Panc1 (cell line): Measurements from ENCODE around the gene CD58. TPM values are rescaled to one million over a fixed set of nuclear protein-coding genes. Genes with fewer than 3 reads are reported as not detected.

ENCODE experiments used
- ATAC-seq: fragments of 200-7000 bp; cut with Tn5 transposase; 2 replicates; pipeline ENCODE4 v1.9.1; 2020; ENCODE audit warnings: mild to moderate bottlenecking, moderate library complexity
- BruUV-seq: library from RNA; stranded (reverse); fragments of 400-500 nt; replicated peaks from 2 replicates; lab custom pipeline; 2021; lab: Mats Ljungman, UMichigan
- CTCF ChIA-PET: fragments of 300-600 bp; sonication (Branson Sonifier 250); formaldehyde crosslinking; loops from one replicate; lab custom pipeline; 2022; ENCODE audit warnings: antibody characterized with exemption; lab: Charles Lee
- POLR2A ChIA-PET: fragments of 300-600 bp; sonication (Branson Sonifier 250); formaldehyde crosslinking; loops from one replicate; lab custom pipeline; 2022; ENCODE audit warnings: antibody characterized with exemption; lab: Charles Lee
- DNase-seq: peaks from one replicate; pipeline ENCODE4 v3.0.0-alpha.2; 2010; ENCODE audit warnings: low read depth, low spot score
- H3K27ac ChIP-seq: 2 replicates; pipeline ENCODE4 v1.5.1; 2011; ENCODE audit warnings: mild to moderate bottlenecking, low read length, inconsistent platforms
- H3K27me3 ChIP-seq: fragments of 200-500 bp; sonication (Bioruptor generic); 2 replicates; pipeline ENCODE4 v1.6.0; 2014; ENCODE audit warnings: low read length, inconsistent platforms; ENCODE audit not compliant: control insufficient read depth, insufficient read depth
- H3K36me3 ChIP-seq: fragments of 200-500 bp; sonication (Bioruptor generic); 2 replicates; pipeline ENCODE4 v1.5.1; 2014; ENCODE audit warnings: inconsistent platforms, mild to moderate bottlenecking, low read length, moderate library complexity; ENCODE audit not compliant: control insufficient read depth, insufficient read depth
- H3K4me1 ChIP-seq: 2 replicates; pipeline ENCODE4 v1.5.1; 2011; ENCODE audit warnings: inconsistent platforms, mild to moderate bottlenecking, low read length, moderate library complexity; ENCODE audit not compliant: control insufficient read depth, insufficient read depth
- H3K4me3 ChIP-seq, 2 experiments: 2 replicates each; pipeline ENCODE4 v1.5.1; 2011 to 2012; ENCODE audit warnings: low read depth in 2 of 2, low read length in 2 of 2, mild to moderate bottlenecking in 2 of 2, inconsistent platforms in 1 of 2, moderate library complexity in 1 of 2
- H3K9me3 ChIP-seq: fragments of 200-500 bp; sonication (Bioruptor generic); 2 replicates; pipeline ENCODE4 v1.5.1; 2014; ENCODE audit warnings: low read depth, mild to moderate bottlenecking, inconsistent platforms, low read length, moderate library complexity; ENCODE audit not compliant: control insufficient read depth, insufficient read depth
- POLR2AphosphoS5 ChIP-seq: IDR thresholded peaks from 2 replicates; pipeline ENCODE4 v1.6.1; 2012; ENCODE audit warnings: mild to moderate bottlenecking, low read depth, low read length, moderate library complexity
- SIN3A ChIP-seq: IDR thresholded peaks from 2 replicates; pipeline ENCODE4 v1.6.1; 2012; ENCODE audit warnings: low read depth, mild to moderate bottlenecking, low read length, moderate library complexity, borderline replicate concordance; ENCODE audit not compliant: insufficient read depth
- TCF7L2 ChIP-seq: IDR thresholded peaks from 2 replicates; pipeline ENCODE4 v1.6.1; 2011; ENCODE audit warnings: mild to moderate bottlenecking, low read depth, low read length, inconsistent platforms
- in situ Hi-C: cut with HindIII; loops from 2 replicates; pipeline ENCODE4 v1.10.0; 2016; ENCODE audit warnings: low sequenced_read_pairs, low pct_unique_long_range_greater_than_20kb
- intact Hi-C: fragments of 100-400 bp; cut with micrococcal nuclease; formaldehyde crosslinking; loops from one replicate; pipeline ENCODE4 v1.10.0; 2022; ENCODE audit not compliant: unreplicated experiment
- total RNA-seq: library from RNA; stranded (reverse); gene quantifications from one replicate; pipeline ENCODE4 v1.2.1, GENCODE V29; 2021; ENCODE audit not compliant: unreplicated experiment
- TF ChIP-seq, protein P1 (sequence below), 2 experiments: IDR thresholded peaks; 2 replicates each; pipeline ENCODE4 v1.6.1; 2011 to 2012; ENCODE audit warnings: low read depth in 2 of 2, control low read depth in 1 of 2, low read length in 1 of 2, mild to moderate bottlenecking in 1 of 2, moderate library complexity in 1 of 2; ENCODE audit not compliant: insufficient read depth in 1 of 2
- TF ChIP-seq, protein P2 (sequence below): fragments of 450-650 bp; IDR thresholded peaks from 2 replicates; pipeline ENCODE4 v1.5.1; 2017; ENCODE audit warnings: mild to moderate bottlenecking

Gene CD58
- total RNA-seq, 1 experiment from 2014 or later: 12.6 TPM

DNA sequence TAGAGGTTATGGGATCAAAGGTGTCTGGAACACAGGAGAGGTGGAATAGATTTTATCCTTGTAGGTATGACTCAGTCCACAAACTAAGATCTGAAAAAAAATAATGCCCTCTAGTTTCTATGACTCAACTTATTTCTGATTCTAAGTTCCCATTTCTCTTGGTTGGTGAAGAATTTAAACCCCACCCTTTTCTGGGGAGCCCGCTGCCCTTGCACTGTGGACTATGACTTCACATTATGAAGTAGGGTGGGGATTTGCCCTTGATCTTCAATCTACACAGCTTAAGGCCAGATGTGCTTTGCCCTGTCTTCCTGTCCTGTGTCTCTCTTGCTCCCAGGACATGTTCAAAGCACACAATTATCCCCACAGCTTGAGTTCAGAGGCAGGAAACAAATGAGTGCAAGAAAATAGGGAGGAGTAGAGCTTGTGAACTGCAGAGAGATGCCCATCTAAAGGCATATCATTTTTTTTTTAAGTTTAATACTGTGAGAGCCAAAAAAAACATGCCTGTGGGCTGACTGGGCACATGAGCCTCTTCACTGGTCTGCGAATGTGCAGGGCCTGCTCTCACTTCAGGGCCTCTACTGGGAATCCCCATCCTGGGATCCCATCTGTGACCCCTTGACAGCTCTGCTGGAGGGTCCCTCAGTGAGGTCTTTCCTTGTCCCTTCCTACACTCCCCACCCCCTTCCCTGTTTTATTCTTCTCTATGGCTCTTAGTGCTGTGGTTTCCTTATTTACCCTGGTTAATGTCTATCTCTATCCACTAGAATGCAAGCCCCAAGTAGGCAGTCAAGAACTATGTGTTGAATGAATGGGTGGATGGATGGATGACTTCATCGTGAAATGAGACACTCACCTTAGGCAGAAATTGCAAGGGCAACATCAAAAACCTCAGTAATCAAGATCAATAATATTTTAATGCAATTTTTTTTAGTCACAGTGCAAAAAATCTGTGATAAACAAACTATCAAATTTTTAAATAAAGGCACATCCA is 61.5 kb downstream of the CD58 start:
- ChIA-PET CTCF (no interaction called here), POLR2A (no interaction called here)
- intact Hi-C loops: no loop called here
- no peak overlapping the region for H3K27ac ChIP-seq
- no peaks in the 10 kb centered on the region for H3K36me3 ChIP-seq
- TF ChIP-seq POLR2AphosphoS5 (no peak), TCF7L2 (no peak), SIN3A (no peak)
- TF ChIP-seq, protein P1, sequence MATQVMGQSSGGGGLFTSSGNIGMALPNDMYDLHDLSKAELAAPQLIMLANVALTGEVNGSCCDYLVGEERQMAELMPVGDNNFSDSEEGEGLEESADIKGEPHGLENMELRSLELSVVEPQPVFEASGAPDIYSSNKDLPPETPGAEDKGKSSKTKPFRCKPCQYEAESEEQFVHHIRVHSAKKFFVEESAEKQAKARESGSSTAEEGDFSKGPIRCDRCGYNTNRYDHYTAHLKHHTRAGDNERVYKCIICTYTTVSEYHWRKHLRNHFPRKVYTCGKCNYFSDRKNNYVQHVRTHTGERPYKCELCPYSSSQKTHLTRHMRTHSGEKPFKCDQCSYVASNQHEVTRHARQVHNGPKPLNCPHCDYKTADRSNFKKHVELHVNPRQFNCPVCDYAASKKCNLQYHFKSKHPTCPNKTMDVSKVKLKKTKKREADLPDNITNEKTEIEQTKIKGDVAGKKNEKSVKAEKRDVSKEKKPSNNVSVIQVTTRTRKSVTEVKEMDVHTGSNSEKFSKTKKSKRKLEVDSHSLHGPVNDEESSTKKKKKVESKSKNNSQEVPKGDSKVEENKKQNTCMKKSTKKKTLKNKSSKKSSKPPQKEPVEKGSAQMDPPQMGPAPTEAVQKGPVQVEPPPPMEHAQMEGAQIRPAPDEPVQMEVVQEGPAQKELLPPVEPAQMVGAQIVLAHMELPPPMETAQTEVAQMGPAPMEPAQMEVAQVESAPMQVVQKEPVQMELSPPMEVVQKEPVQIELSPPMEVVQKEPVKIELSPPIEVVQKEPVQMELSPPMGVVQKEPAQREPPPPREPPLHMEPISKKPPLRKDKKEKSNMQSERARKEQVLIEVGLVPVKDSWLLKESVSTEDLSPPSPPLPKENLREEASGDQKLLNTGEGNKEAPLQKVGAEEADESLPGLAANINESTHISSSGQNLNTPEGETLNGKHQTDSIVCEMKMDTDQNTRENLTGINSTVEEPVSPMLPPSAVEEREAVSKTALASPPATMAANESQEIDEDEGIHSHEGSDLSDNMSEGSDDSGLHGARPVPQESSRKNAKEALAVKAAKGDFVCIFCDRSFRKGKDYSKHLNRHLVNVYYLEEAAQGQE (IDR thresholded peaks at IDR 0.05; ENCODE audit: insufficient read depth in 1 of 2, low read depth in 2 of 2, low read length in 1 of 2): no peak
- TF ChIP-seq, protein P2, sequence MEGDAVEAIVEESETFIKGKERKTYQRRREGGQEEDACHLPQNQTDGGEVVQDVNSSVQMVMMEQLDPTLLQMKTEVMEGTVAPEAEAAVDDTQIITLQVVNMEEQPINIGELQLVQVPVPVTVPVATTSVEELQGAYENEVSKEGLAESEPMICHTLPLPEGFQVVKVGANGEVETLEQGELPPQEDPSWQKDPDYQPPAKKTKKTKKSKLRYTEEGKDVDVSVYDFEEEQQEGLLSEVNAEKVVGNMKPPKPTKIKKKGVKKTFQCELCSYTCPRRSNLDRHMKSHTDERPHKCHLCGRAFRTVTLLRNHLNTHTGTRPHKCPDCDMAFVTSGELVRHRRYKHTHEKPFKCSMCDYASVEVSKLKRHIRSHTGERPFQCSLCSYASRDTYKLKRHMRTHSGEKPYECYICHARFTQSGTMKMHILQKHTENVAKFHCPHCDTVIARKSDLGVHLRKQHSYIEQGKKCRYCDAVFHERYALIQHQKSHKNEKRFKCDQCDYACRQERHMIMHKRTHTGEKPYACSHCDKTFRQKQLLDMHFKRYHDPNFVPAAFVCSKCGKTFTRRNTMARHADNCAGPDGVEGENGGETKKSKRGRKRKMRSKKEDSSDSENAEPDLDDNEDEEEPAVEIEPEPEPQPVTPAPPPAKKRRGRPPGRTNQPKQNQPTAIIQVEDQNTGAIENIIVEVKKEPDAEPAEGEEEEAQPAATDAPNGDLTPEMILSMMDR: no peak
- ATAC-seq: peak; percentile 83
- no peaks in the 10 kb centered on the region for H3K4me1 ChIP-seq
- peak; percentile 53 for DNase-seq
- no TSS peak for BruUV-seq
- no peaks in the 10 kb centered on the region for H3K27me3 ChIP-seq
- in situ Hi-C loops: no loop called here
- H3K9me3 ChIP-seq: no peaks in the 10 kb centered on the region
- no peak overlapping the region for H3K4me3 ChIP-seq

DNA sequence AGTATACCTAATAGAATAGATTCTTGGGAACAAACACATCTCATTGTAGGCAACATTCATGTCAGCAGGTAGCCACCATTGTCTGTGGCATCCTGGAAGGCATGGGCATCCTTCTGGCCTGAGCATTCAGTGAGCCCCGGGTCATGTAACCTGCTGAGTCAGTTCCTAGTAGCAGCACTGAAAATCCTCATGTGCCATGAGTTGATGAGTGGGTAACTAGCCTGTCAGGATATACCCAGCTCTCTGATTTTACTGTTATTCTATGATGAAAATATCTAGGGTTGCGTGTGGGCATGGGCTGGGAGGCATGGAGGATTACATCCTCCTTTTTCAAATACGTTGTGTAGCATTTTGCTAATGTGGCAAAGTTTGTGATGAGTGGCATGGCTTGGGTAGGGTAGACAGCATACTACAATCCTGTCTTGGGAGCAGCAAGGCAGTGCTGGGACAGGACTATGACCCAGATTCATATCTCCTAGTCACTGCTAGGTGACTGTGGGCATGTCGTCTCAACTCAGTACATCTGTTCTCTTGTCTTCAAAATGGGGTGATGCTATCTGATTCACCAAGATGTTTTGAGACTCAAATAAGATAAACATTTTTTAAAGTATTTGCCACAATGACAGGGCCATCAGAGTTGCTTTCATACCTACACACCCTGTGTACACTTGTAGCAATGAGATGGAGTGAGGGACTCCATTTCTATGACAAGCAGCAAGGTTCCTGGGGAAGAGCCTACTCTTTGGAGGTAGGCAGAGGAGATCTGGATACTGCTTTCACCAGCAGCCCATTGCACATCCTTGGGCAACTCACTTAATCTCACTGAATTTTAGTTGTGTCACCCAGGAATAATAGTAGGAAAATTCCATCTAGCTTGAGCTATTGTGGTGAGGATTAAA is 62.5 kb downstream of the CD58 start:
- no peak; the same call in 1 of the 2 replicates for ATAC-seq
- Histone ChIP-seq H3K27ac (no peak overlapping the region), H3K4me3 (no peak overlapping the region), H3K9me3 (no peaks in the 10 kb centered on the region), H3K4me1 (no peaks in the 10 kb centered on the region), H3K27me3 (no peaks in the 10 kb centered on the region), H3K36me3 (no peaks in the 10 kb centered on the region)
- intact Hi-C loops (no loop called here), in situ Hi-C loops (no loop called here)
- ChIA-PET CTCF (no interaction called here), POLR2A (no interaction called here)
- BruUV-seq: no TSS peak
- no peak for DNase-seq
- TF ChIP-seq, protein P1 (IDR thresholded peaks at IDR 0.05; ENCODE audit: insufficient read depth in 1 of 2, low read depth in 2 of 2, low read length in 1 of 2): no peak
- TF ChIP-seq SIN3A (no peak), TCF7L2 (no peak), POLR2AphosphoS5 (no peak)
- TF ChIP-seq, protein P2: no peak
